LoVo (cell line): Measurements from ENCODE around the gene SNIP1.
"Not testable (repeated sequence)": the region's sequence is repeated elsewhere in the genome, so short reads cannot be mapped to it uniquely, and the experiment has no call there.

Source experiments
- DNase-seq: peaks from one replicate; pipeline ENCODE4 v3.0.0-alpha.2; 2016; ENCODE audit warnings: low spot score

SNIP1 gene

DNA sequence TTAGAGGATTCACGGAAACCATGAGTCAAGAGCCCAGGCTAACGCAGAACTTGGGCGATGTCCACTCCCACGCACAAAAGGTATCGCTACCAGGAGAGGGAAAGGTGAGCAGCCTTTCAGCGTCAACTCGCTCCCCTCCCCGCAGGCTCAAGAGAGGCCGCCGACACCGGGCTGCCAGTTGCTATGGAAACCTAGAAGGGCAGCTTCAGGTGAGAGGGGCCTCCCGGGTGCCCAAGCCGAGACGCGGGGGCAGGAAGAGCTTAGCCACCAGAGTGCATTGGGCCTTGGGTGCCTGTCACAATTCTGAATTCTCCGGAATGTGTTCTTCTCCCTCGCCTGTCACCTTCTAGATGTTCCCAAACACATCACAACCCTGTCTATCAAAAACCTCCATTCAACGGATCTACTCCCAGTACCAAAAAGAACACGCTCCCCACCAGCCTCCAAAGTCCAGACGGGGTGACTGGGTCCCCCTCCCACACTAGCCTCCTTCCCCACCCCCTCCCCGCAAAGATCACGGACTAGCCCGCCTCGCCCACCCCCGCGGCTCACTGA, 40.2 kb downstream of the SNIP1 start:
- DNase-seq: no peak

DNA sequence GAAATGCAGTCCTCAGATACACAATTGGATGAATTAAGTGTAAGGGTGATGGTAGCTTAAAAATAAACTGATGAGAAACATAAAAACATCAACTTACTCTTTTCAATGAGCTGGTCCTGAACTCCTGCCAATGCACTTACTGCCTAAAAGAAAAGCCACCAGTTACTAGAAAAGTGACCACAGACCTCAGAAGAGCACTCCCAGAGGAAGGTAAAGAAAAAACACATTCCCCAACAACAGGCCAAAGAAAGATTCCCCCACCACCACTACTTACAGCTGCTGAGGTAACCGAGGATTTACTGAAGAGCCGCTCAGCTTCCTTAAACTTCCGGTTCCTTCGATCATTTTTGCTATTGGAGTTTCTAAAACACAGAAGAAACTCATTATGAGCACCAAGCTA, 44.9 kb downstream of the SNIP1 start:
- no peak for DNase-seq

DNA sequence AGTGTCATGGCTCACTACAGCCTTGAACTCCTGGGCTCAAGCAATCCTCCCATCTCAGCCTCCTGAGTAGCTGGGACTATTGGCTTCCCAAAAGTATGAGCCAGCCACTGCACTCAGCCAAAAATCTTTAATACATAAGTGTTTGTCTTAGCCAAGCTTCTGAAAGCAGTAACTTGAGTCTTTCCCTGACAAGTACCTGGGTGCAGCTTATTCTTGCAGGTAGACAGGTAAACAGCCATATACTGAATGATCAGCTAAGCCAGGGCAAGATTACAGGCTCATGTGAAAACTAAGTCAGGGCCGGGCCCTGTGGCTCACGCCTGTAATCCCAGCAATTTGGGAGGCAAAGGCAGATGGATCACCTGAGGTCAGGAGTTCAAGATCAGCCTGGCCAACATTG, 47.4 kb downstream of the SNIP1 start:
- no peak for DNase-seq

DNA sequence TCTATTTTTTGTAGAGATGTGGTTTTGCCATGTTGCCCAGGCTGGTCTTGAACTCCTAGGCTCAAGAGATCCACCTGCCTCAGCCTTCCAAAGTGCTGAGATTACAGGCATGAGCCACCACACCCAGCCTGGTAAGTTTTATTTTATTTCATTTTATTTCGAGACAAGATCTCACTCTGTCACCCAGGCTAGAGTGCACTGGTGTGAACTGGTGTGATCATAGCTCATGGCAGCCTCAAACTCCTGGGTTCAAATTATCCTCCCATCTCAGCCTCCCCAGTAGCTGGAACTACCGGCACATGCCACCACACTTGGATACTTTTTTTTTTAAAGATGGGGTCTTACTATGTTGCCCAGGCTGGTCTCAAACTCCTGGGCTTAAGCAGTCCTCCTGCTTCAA, 51.3 kb downstream of the SNIP1 start:
- DNase-seq: not testable (repeated sequence)

DNA sequence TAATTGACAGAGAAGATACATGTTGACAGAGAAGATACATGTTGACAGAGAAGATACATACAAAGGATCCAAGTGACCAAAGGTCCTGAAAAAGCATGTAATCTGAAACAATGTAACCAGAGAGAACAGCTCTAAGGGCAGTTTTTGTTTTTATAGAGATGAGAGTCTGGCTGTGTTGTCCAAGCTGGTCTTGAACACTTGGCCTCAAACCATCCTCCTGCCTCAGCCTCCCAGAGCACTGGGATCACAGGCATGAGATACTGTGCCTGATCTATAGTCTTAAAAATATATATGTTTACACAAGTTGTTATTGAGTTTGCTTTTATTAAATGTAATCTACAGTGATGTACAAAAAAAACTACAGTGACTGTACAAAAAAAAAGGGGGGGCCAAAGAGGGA, 52.0 kb downstream of the SNIP1 start:
- no peak for DNase-seq

DNA sequence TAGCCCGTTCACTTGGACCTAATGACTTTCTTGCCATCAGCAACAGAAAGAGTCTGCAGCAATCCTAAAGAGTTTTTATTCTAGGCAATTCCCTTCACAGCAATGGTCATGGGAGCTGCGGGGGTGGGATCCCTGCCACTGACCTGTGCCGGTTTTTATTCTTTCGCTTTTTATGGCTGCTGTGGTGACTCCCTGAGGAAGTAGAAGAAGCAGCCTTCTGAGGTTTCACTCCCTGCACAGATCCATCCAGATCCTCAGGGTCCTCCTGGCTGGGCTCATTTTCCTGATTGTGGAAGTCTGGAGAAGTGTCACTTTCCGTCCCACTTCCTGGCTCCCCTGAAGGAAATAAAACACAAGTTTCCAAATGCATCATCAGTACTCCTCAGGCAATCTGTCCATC, 52.4 kb downstream of the SNIP1 start:
- no peak for DNase-seq

DNA sequence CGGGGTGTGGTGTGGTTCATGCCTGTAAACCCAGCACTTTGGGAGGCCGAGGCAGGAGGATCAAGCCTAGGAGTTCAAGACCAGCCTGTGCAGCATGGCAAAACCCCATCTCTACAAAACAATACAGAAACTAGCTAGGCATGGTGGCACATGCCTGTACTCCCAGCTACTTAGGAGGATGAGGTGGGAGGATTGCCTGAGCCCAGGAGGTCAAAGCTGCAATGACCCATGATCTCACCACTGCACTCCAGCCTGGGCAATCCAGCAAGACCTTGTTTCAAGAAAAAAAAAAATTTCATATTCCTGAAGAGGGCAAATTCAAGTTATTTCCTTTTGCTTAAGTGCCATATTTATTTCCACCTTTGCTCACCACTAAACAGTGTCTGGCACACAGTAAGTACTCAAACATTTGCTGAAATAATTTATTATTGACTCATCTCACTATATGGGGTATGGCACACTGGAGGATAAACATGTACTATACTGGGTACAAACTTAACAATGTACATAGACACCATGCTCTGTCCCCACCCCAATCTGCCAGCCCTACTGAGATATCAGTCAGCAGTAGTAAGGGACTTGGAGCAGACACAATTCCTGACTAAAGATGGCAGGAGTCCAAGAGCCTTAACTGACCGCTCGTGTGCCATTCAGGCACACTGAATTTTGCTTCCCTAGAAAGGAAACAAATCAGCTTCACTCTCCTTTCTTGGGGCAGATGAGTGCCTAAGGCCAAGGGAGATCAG, 55.0 kb downstream of the SNIP1 start:
- DNase-seq: no peak

DNA sequence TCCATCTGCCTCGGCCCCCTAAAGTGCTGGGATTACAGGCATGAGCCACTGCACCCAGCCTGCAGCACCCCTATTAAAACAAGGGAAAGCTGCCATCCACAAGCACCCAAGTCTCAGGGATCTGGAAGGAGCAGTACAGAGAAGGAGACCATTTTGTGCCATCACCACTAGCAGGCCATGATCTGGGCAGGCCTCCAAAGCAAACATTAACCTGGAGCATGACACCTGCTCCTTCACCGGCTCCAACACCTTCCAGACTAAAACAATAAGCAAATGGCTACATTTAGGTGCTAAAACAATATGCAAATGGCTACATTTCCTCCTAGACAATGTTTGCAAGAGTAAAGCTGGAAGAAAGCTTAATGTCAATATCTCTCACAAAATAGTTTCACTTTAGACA, 56.3 kb downstream of the SNIP1 start:
- no peak for DNase-seq

DNA sequence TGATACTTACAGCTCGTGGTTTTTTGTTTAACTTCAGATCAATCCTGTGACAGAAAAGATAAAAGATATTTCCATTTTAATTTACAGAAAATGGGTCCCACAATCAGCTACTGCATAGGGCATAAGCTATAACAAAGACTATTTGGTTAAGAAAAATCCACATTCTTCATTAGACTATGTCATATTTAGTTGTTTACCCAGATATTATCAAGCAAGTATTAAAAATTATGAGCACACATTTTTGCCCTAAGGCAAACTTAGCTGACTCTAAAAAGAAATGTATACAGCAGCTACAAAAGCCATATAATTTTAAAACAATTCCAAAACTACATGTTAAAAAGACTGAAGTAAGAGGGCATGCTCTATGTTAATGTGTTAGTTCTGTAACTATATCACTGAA, 58.2 kb downstream of the SNIP1 start:
- no peak for DNase-seq

DNA sequence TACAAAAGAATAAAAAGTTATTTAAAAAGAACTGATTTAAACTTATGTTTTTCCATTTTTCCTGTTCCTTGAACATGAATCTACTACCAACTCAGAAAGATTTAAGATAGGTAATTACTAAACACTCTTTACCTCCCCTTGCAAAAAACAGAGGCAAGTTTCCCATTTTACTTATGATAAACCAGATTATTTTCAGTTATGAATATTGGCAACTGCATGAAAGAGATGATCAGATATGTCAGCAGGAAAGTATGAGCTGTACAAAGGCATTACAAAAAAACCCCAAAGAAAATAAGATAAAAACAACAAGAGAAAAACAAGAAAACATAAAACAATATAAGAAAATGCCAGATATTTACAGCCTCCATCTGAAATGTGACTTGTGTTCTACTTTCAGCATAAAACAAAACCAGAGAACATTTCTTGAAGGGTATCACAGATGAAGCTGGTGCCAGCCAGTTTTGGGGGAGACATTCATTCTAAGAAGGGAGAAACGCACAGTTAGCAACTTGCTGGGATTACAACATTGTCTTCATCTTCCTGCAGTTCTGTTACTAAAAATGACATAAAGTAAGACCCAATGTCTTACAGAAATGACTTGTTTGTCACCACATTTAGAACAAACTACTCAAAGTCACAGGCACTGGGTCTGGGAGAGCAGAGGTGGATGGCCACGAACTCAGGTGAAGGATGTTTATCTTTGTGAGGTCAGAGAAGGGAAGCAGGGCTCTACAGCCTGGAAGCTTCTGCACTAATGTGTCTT, 60.6 kb downstream of the SNIP1 start:
- no peak for DNase-seq

DNA sequence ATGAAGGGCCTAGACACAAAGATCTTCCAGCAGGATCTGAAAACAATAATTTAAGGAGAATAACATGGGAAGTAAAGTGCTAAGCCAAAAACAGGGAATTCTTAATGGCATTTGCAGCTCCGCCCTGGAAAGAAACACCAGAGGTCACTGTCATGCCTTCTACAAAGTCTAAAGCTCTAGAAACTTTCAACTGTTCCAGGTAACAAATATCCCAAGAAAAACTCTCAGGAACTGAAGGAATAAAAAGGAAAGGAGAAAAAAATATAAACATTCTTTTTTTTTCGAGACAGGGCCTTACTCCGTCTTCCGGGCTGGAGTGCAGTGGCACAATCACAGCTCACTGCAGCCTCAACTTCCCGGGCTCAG, 66.5 kb downstream of the SNIP1 start:
- DNase-seq: no peak

DNA sequence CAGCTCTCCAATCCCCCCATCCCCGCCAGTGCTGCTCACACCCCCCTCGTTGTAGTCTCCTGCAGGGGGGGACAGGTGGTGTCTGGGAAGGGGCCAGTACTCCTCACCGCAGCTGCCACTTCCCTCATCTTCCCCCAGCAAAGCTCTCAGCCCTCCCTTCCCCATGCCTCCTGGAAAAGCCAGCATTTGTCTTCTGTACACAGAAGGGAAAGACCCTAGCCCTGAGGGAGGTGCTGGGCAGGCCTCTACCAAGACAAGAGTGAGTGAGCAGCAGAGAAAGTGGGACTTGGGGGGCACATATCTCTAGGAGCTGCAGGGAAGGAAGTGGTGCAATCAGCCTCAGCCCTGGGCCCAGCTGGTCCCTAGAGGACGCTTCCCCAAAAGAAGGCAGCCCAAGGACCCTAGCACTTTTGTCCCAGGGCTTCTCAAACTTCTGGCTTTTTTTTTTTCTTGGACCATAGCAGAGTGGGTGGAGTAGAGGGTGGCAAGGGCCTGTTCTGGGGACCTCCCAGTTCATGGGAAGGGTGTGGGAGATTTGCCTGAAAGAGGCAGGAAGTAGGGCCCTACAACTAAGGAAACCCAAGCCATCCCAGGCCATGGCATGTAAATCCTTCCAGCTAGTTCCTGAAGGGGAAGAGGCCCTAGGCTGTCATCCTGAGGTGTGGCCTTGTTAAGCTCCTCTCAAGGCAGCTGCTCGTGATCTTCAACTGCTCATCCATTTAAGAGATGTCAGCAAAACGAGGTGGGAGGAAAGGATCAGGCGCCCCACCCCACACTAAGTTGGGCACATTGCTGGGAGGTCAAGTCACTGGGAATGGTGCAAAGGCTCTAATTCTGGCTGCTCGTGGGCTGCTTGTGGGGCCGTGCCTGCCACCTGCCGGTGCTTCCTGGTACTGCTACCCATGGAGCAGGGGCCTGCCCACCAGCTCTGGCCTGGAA, 67.1 kb downstream of the SNIP1 start:
- peak; percentile 59 for DNase-seq

DNA sequence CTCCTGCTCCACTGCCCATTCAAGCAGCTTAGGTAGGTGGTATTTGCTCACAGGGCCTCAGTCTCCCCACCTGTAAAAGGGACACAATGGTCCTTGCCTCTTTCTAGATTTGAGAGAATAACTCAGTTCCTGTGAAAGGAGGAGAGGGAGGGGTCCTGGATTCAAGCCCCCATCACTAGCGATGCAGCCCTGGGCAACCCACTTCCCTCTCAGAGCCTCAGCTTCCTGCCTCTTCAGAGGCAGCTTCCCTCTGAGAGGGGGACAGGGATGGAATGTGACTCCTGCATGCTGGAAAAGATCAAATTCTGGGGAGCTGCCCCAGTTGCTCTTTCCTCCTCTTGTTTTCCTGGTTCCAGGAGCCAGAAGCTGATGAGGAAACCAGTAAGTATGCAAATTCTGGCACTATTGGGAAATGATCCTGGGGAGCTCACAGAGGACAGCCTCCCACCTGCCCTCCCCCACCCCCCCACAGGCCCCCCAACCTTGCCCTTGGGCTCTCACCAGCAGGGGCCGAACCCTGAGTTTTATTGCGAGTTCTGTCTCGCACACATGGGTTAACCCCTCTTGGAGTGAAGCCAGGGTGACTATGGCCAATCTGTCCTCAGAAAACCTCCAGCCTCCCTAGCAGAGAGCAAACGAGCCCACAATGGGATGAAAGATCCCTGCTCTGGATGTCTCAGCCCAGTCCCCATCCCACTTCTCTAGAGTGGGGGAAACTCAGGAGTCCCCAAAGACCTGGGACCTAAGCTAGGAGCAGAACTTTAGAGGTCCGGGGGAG, 68.0 kb downstream of the SNIP1 start:
- no peak for DNase-seq
